Tibial nerve (tissue), 4 donors: ENCODE data around the gene SYCP2L. TPM values are rescaled to one million over a fixed set of nuclear protein-coding genes. Genes with fewer than 3 reads are reported as not detected.

Experiments used
- DNase-seq, 2 donors: peaks; one replicate each; pipeline ENCODE4 v3.0.0-alpha.2; 2019; ENCODE audit warnings: low spot score in 2 of 2
- H3K27ac ChIP-seq, 4 donors: fragments of 200-600 bp; sonication (generic) in 3 of 4; one replicate each; pipeline ENCODE4 v1.5.1; 2017 to 2019; ENCODE audit warnings: mild to moderate bottlenecking in 1 of 4
- H3K27me3 ChIP-seq, 2 donors: fragments of 200-600 bp; sonication (generic) in 1 of 2; one replicate each; pipeline versions ENCODE4 v1.5.1 to v1.6.0; 2017 to 2019
- H3K36me3 ChIP-seq, 3 donors: fragments of 200-600 bp; sonication (generic); one replicate each; pipeline ENCODE4 v1.5.1; 2018 to 2019
- H3K4me1 ChIP-seq, 4 donors: fragments of 200-600 bp; sonication (generic) in 3 of 4; one replicate each; pipeline ENCODE4 v1.5.1; 2017 to 2019
- H3K4me3 ChIP-seq, 4 donors: fragments of 200-600 bp; sonication (generic) in 3 of 4; one replicate each; pipeline ENCODE4 v1.5.1; 2017 to 2019; ENCODE audit warnings: mild to moderate bottlenecking in 1 of 4, moderate library complexity in 1 of 4
- H3K9me3 ChIP-seq, 4 donors: fragments of 200-600 bp; sonication (generic) in 3 of 4; one replicate each; pipeline ENCODE4 v1.5.1; 2017 to 2019
- CTCF ChIP-seq, 5 experiments: fragments of 200-600 bp in 3 of 5; fragments of 450-650 bp in 2 of 5; sonication (generic) in 3 of 5; IDR thresholded peaks; one replicate each; pipeline ENCODE4 v1.5.1; 2016 to 2019; ENCODE audit warnings: antibody characterized with exemption in 5 of 5, mild to moderate bottlenecking in 3 of 5, moderate library complexity in 2 of 5
- EP300 ChIP-seq, 2 donors: sonication (generic); formaldehyde crosslinking; IDR thresholded peaks; one replicate each; pipeline ENCODE4 v1.6.1; 2017; ENCODE audit warnings: antibody characterized with exemption in 2 of 2, mild to moderate bottlenecking in 1 of 2
- POLR2A ChIP-seq, 2 donors: fragments of 450-650 bp; IDR thresholded peaks; one replicate each; pipeline ENCODE4 v1.6.1; 2017; ENCODE audit warnings: antibody characterized with exemption in 2 of 2, mild to moderate bottlenecking in 2 of 2, moderate library complexity in 2 of 2
- WGBS, 2 donors: methylation state at CpG; one replicate each; pipeline ENCODE4 v1.1.5; 2018; 5-methylcytosine and 5-hydroxymethylcytosine counted together
- total RNA-seq, 4 donors: library from RNA; depleted of rRNA; stranded (reverse); fragments of >200 nt; gene quantifications; one replicate each; pipeline ENCODE4 v1.1.0, GENCODE V29; 2016

The SYCP2L gene
- total RNA-seq, 4 donors from 2014 or later = 2.0 to 3.9 (median 3.5) TPM

GRCh38 chr6:10867952-10868351, 18.9 kb upstream of the SYCP2L start:
- no peaks in the 10 kb centered on the region for H3K4me1 ChIP-seq
- DNase-seq = no peak

DNA sequence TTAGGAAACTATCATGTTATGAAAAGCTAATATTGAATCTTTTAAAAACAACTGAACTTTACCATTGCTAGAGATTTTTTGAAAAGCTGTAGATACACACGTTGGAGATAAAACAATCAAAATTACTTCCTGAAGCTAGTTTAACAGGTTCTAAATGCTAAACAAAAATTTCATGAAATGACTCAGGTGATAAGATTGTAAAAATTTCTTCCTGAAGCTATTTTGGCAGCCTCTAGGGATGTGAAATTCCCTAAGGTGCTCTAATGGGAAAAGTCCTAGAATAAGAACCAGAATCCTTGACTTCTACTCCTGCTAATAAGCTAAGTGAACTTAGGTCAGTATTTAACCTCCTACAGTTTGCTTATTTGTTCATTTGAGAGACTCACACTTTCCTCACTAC, 13.5 kb upstream of the SYCP2L start:
- 33 to 48% methylated on average over 1 of the region's 1 CpG for WGBS, 2 donors
- no peaks in the 10 kb centered on the region for H3K4me1 ChIP-seq
- H3K4me3 ChIP-seq = no peak overlapping the region
- no peak for DNase-seq
- no peaks in the 10 kb centered on the region for H3K9me3 ChIP-seq
- TF ChIP-seq POLR2A (IDR thresholded peaks at IDR 0.05) (no peak), CTCF (IDR thresholded peaks at IDR 0.05) (no peak), EP300 (IDR thresholded peaks at IDR 0.05) (no peak)
- no peak overlapping the region for H3K27ac ChIP-seq
- H3K36me3 ChIP-seq = no peaks in the 10 kb centered on the region
- no peaks in the 10 kb centered on the region for H3K27me3 ChIP-seq

More at GRCh38 chr6:10867952-10868351, 18.9 kb upstream of the SYCP2L start:
- no peak overlapping the region for H3K27ac ChIP-seq
- WGBS, 2 donors = 86 to 92% methylated on average over 3 of the region's 3 CpGs
- H3K36me3 ChIP-seq = no peaks in the 10 kb centered on the region
- TF ChIP-seq CTCF (IDR thresholded peaks at IDR 0.05) = no peak
- no peak for TF ChIP-seq POLR2A (IDR thresholded peaks at IDR 0.05)
- no peak for TF ChIP-seq EP300 (IDR thresholded peaks at IDR 0.05)
- H3K27me3 ChIP-seq = no peaks in the 10 kb centered on the region
- no peak overlapping the region for H3K4me3 ChIP-seq
- no peaks in the 10 kb centered on the region for H3K9me3 ChIP-seq

GRCh38 chr6:10874207-10874606, 12.6 kb upstream of the SYCP2L start:
- H3K4me3 ChIP-seq = no peak overlapping the region
- H3K27ac ChIP-seq = no peak overlapping the region
- no peaks in the 10 kb centered on the region for H3K4me1 ChIP-seq
- WGBS, 2 donors = 75 to 89% methylated on average over 5 to 6 of the region's 6 CpGs
- DNase-seq = no peak
- no peaks in the 10 kb centered on the region for H3K9me3 ChIP-seq
- TF ChIP-seq CTCF (IDR thresholded peaks at IDR 0.05) (no peak), POLR2A (IDR thresholded peaks at IDR 0.05) (no peak), EP300 (IDR thresholded peaks at IDR 0.05) (no peak)
- no peaks in the 10 kb centered on the region for H3K36me3 ChIP-seq
- H3K27me3 ChIP-seq = no peaks in the 10 kb centered on the region

- H3K27me3 ChIP-seq = peaks cover 0 to 3% of the 10 kb centered on the region in 2 donors
- no peak for DNase-seq
- no peak overlapping the region for H3K27ac ChIP-seq
- no peak overlapping the region for H3K4me3 ChIP-seq
- no peaks in the 10 kb centered on the region for H3K9me3 ChIP-seq
- TF ChIP-seq EP300 (IDR thresholded peaks at IDR 0.05) (no peak), CTCF (IDR thresholded peaks at IDR 0.05) (no peak), POLR2A (IDR thresholded peaks at IDR 0.05) (no peak)
- no peaks in the 10 kb centered on the region for H3K4me1 ChIP-seq
- 87 to 91% methylated on average over 4 of the region's 4 CpGs for WGBS, 2 donors
- H3K36me3 ChIP-seq = no peaks in the 10 kb centered on the region
These were observed 11.8 kb upstream of the SYCP2L start for GRCh38 chr6:10875026-10875425.

DNA sequence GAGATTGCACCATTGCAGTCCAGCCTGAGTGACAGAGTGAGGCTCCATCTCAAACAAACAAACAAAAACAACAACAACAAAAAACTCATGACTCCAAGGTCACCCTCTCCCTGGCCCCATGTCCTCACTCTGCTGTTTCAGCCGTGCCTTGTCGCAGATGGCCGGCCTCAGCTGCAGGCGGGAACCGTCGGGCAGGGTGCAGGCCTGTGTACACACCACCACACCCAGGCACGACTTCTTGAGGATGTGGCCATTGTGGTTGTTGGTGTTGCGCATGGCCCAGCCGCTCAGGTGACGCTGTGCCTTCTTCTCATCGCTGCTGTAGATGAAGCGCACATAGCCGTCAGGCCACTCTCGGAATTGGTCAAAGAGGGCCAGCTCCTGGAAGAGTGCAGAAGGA, 9.8 kb upstream of the SYCP2L start:
- no peak for TF ChIP-seq POLR2A (IDR thresholded peaks at IDR 0.05)
- TF ChIP-seq CTCF (IDR thresholded peaks at IDR 0.05) = no peak
- no peak for TF ChIP-seq EP300 (IDR thresholded peaks at IDR 0.05)
- Histone ChIP-seq H3K4me3 (no peak overlapping the region), H3K9me3 (no peaks in the 10 kb centered on the region), H3K27ac (no peak overlapping the region), H3K36me3 (no peaks in the 10 kb centered on the region), H3K4me1 (peaks cover 0 to 5% (median 2%) of the 10 kb centered on the region in 4 donors), H3K27me3 (peaks cover 0 to 21% of the 10 kb centered on the region in 2 donors)
- 93 to 95% methylated on average over 13 to 14 of the region's 14 CpGs for WGBS, 2 donors
- DNase-seq = no peak
